SW 1271 (cell line): ENCODE results near the gene ACR.
"Not testable (repeated sequence)": the region's sequence is repeated elsewhere in the genome, so short reads cannot be mapped to it uniquely, and the experiment has no call there.

ENCODE experiments used
- DNase-seq, 2 experiments: peaks; one replicate each; lab custom pipeline; 2025; lab: John Stamatoyannopoulos, UW

The ACR gene

GRCh38 chr22:50780244-50780643 is 42.2 kb downstream of the ACR start:
- DNase-seq, result not testable (repeated sequence)

GRCh38 chr22:50782253-50782652 is 44.2 kb downstream of the ACR start:
- not testable (repeated sequence) for DNase-seq

- peak; percentile 26 to 79 for DNase-seq
Observed at GRCh38 chr22:50783033-50783879, 45.3 kb downstream of the ACR start, which contains the start of gene RABL2B. Gene RABL2B (minus strand): TSS chr22:50783636. CDS start chr22:50782294, 1,342 bp downstream.

- DNase-seq, result not testable (repeated sequence)
Observed at GRCh38 chr22:50783880-50784276, 45.9 kb downstream of the ACR start.

- DNase-seq, result not testable (repeated sequence)
Observed at GRCh38 chr22:50785289-50785688, 47.3 kb downstream of the ACR start.

GRCh38 chr22:50786936-50787335 is 48.9 kb downstream of the ACR start:
- DNase-seq, result not testable (repeated sequence)
